Measurements from ENCODE around the gene CCDC186. TPM values are rescaled to one million over a fixed set of nuclear protein-coding genes. Genes with fewer than 3 reads are reported as not detected.

Gene CCDC186
- total RNA-seq (15.2 and 15.7 TPM in 2 replicates), polyA plus RNA-seq (5.9 and 13.0 TPM in 2 replicates), polyA minus RNA-seq (ENCODE audit: low replicate concordance) (0.44 and 1.0 TPM in 2 replicates)
- 4.2 and 9.6 TPM in 2 replicates for polyA plus RNA-seq (2012)

DNA sequence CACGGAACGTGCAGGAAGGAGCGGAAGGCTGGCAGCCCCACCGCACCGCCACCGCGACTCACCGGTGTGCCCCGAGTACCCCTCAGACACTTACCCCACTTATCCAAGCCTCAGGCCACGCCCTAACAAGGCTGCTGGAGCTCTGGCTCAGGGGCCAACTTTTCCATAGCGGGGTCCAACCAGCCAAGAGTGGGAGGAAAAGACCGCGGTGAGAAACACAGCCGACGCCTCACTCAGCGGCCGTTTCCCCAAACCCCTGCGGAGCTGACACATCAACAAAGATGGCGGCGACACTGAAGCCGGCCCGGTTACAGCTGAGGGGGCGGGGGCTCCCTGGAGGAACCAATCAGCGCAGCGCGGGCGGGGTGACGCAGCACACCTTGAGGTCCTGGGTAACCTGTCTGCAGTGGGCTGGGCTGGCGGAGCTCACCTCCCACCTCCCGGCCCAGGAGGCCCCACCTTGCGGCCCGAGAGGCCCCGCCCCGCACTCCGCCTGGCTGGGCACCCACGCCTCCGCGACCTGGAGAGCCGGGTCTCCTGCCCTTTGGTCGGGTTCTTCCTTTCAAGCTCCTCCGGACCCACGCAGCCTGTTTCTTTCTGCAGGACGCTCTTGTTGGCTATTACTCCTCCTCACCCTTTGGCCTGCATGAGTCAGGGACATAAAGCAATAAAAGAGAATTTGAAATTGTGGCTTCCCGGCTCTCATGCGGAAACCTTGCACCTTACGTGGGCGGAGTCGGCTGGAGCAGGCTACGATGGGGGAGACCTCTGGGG, at the start of gene CCDC186:
CCDC186 (minus strand) TSS at position 283 of the 774 bp plus-strand sequence. CDS start 10,935 bp downstream, outside the sequence.
- H3K36me3 ChIP-seq (ENCODE audit: control insufficient read depth, insufficient read depth, low read length) = no peaks in the 10 kb centered on the region
- H3K4me1 ChIP-seq (ENCODE audit: control insufficient read depth, extremely low read depth, insufficient read depth, low read length) = no peaks in the 10 kb centered on the region
- no peak for TF ChIP-seq EZH2 (IDR thresholded peaks at IDR 0.05; ENCODE audit: low read length, missing control alignments)
- TF ChIP-seq, protein P1, sequence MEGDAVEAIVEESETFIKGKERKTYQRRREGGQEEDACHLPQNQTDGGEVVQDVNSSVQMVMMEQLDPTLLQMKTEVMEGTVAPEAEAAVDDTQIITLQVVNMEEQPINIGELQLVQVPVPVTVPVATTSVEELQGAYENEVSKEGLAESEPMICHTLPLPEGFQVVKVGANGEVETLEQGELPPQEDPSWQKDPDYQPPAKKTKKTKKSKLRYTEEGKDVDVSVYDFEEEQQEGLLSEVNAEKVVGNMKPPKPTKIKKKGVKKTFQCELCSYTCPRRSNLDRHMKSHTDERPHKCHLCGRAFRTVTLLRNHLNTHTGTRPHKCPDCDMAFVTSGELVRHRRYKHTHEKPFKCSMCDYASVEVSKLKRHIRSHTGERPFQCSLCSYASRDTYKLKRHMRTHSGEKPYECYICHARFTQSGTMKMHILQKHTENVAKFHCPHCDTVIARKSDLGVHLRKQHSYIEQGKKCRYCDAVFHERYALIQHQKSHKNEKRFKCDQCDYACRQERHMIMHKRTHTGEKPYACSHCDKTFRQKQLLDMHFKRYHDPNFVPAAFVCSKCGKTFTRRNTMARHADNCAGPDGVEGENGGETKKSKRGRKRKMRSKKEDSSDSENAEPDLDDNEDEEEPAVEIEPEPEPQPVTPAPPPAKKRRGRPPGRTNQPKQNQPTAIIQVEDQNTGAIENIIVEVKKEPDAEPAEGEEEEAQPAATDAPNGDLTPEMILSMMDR (conservative IDR thresholded peaks at IDR 0.05 in 1 of 2, IDR thresholded peaks at IDR 0.05 in 1 of 2; ENCODE audit: low read depth in 1 of 2, low read length in 2 of 2) = no peak
- H3K79me2 ChIP-seq (ENCODE audit: control insufficient read depth, insufficient read depth, low read length) = peaks cover 18% of the 10 kb centered on the region
- no peaks in the 10 kb centered on the region for H3K27me3 ChIP-seq (ENCODE audit: control insufficient read depth, insufficient read depth, low read length)
- H3K4me3 ChIP-seq (replicated peaks in 1 of 4; ENCODE audit: control extremely low read depth in 1 of 4, insufficient read depth in 1 of 4, low read depth in 3 of 4, low read length in 4 of 4) = peak within 1 kb of the TSS; percentile 78 to 93 (median 80)
- H4K20me1 ChIP-seq (ENCODE audit: control insufficient read depth, extremely low read depth, insufficient read depth, low read length) = no peaks in the 10 kb centered on the region
- H3K9me3 ChIP-seq (ENCODE audit: control insufficient read depth, insufficient read depth, low read depth, low read length) = no peaks in the 10 kb centered on the region
- DNase-seq (ENCODE audit: low read depth in 2 of 2) = peak; percentile 77 to 88
- H3K27ac ChIP-seq (ENCODE audit: insufficient read depth, low read length) = peak within 1 kb of the TSS; percentile 85
- H3K9ac ChIP-seq (ENCODE audit: insufficient read depth, low read length) = peak within 1 kb of the TSS; percentile 95
- H3K4me2 ChIP-seq (ENCODE audit: extremely low read depth, insufficient read depth, low read length) = peak within 1 kb of the TSS; percentile 84
- peak within 1 kb of the TSS; percentile 94 for H2AFZ ChIP-seq (ENCODE audit: low read length)

DNA sequence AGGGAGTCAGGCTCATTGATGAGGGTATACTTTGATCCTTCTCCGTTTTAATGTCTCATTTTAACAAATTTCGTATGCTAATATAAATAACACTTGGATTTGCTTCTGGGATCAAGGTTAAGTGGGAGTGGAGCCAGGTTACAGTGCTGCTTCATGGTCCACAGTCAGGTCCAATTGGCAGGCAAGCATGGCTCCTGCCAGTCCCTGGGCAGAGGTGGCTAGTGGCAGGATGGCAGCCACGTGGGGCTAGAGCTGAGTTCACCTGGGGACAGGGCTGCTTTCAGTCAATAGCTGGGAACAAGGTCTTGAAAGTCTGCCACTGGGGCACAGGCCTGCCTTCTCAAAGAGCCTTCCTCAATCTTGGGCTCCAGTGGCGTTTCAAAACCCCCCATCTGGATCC, 49.1 kb upstream of the CCDC186 start:
- no peak for TF ChIP-seq EZH2 (IDR thresholded peaks at IDR 0.05; ENCODE audit: low read length, missing control alignments)
- TF ChIP-seq, protein P1 (conservative IDR thresholded peaks at IDR 0.05 in 1 of 2, IDR thresholded peaks at IDR 0.05 in 1 of 2; ENCODE audit: low read depth in 1 of 2, low read length in 2 of 2) = no peak
- DNase-seq (ENCODE audit: low read depth in 2 of 2) = no peak
- no peaks in the 10 kb centered on the region for H3K9me3 ChIP-seq (ENCODE audit: control insufficient read depth, insufficient read depth, low read depth, low read length)
- H3K9ac ChIP-seq (ENCODE audit: insufficient read depth, low read length) = no peak overlapping the region
- H3K27me3 ChIP-seq (ENCODE audit: control insufficient read depth, insufficient read depth, low read length) = no peaks in the 10 kb centered on the region
- H3K79me2 ChIP-seq (ENCODE audit: control insufficient read depth, insufficient read depth, low read length) = no peaks in the 10 kb centered on the region
- no peaks in the 10 kb centered on the region for H3K4me1 ChIP-seq (ENCODE audit: control insufficient read depth, extremely low read depth, insufficient read depth, low read length)
- H3K4me3 ChIP-seq (replicated peaks in 1 of 4; ENCODE audit: control extremely low read depth in 1 of 4, insufficient read depth in 1 of 4, low read depth in 3 of 4, low read length in 4 of 4) = no peak overlapping the region
- no peaks in the 10 kb centered on the region for H4K20me1 ChIP-seq (ENCODE audit: control insufficient read depth, extremely low read depth, insufficient read depth, low read length)
- H3K27ac ChIP-seq (ENCODE audit: insufficient read depth, low read length) = no peak overlapping the region
- no peak overlapping the region for H2AFZ ChIP-seq (ENCODE audit: low read length)
- H3K4me2 ChIP-seq (ENCODE audit: extremely low read depth, insufficient read depth, low read length) = no peak overlapping the region
- H3K36me3 ChIP-seq (ENCODE audit: control insufficient read depth, insufficient read depth, low read length) = no peaks in the 10 kb centered on the region

DNA sequence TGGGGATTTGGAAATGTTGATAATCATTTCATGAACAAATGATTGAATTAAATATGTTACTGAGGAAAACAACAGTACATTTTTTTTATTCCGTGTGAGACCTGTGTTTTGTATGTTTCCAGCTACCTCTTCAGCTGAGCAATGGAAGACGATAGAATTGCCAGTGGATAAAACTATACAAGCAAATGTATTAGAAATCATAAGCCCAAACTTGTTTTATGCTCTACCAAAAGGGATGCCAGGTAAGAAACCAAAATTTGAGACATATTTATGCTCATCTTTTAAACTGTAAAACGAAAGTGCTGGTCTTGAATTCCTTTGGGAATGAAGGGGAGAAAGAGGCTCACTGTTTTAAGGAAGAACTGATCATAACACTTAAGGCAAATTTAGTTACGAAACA, 47.2 kb upstream of the CCDC186 start:
- H3K27me3 ChIP-seq (ENCODE audit: control insufficient read depth, insufficient read depth, low read length) = no peaks in the 10 kb centered on the region
- H2AFZ ChIP-seq (ENCODE audit: low read length) = no peak overlapping the region
- H3K9ac ChIP-seq (ENCODE audit: insufficient read depth, low read length) = no peak overlapping the region
- no peaks in the 10 kb centered on the region for H3K9me3 ChIP-seq (ENCODE audit: control insufficient read depth, insufficient read depth, low read depth, low read length)
- H4K20me1 ChIP-seq (ENCODE audit: control insufficient read depth, extremely low read depth, insufficient read depth, low read length) = no peaks in the 10 kb centered on the region
- no peak for TF ChIP-seq EZH2 (IDR thresholded peaks at IDR 0.05; ENCODE audit: low read length, missing control alignments)
- TF ChIP-seq, protein P1 (conservative IDR thresholded peaks at IDR 0.05 in 1 of 2, IDR thresholded peaks at IDR 0.05 in 1 of 2; ENCODE audit: low read depth in 1 of 2, low read length in 2 of 2) = no peak
- no peak for DNase-seq (ENCODE audit: low read depth in 2 of 2)
- H3K27ac ChIP-seq (ENCODE audit: insufficient read depth, low read length) = no peak overlapping the region
- H3K4me3 ChIP-seq (replicated peaks in 1 of 4; ENCODE audit: control extremely low read depth in 1 of 4, insufficient read depth in 1 of 4, low read depth in 3 of 4, low read length in 4 of 4) = no peak overlapping the region
- H3K4me2 ChIP-seq (ENCODE audit: extremely low read depth, insufficient read depth, low read length) = no peak overlapping the region
- H3K36me3 ChIP-seq (ENCODE audit: control insufficient read depth, insufficient read depth, low read length) = no peaks in the 10 kb centered on the region
- H3K4me1 ChIP-seq (ENCODE audit: control insufficient read depth, extremely low read depth, insufficient read depth, low read length) = no peaks in the 10 kb centered on the region
- no peaks in the 10 kb centered on the region for H3K79me2 ChIP-seq (ENCODE audit: control insufficient read depth, insufficient read depth, low read length)

All from fibroblast of lung (primary cell).